ENCODE measurements around the gene OR12D3. TPM values are rescaled to one million over a fixed set of nuclear protein-coding genes. Genes with fewer than 3 reads are reported as not detected.

OR12D3 gene
- total and polyA plus RNA-seq, 10 of the 15 experiments (the other 5 are each of a cell fraction or from before 2014, with no cell fraction given), result not detected

- no peak overlapping the region for H3K27ac ChIP-seq (ENCODE audit: control insufficient read depth, insufficient read depth)
- BruUV-seq (replicated peaks), result no TSS peak
- no peaks in the 10 kb centered on the region for H3K4me1 ChIP-seq (ENCODE audit: control insufficient read depth, insufficient read depth, low read length)
- FAIRE-seq (no peak), DNase-seq (ENCODE audit: low read depth, low spot score) (no peak), ATAC-seq (no peak)
- H3K36me3 ChIP-seq (ENCODE audit: control insufficient read depth in 2 of 2, insufficient read depth in 2 of 2, low read length in 1 of 2), result no peaks in the 10 kb centered on the region
- ChIA-PET CTCF (no interaction called here), SMC1A (ENCODE audit: uncharacterized antibody, unreplicated experiment) (no interaction called here), POLR2A (no interaction called here), RAD21 (ENCODE audit: unreplicated experiment) (no interaction called here)
- H4K20me1 ChIP-seq (ENCODE audit: control insufficient read depth, insufficient read depth), result no peaks in the 10 kb centered on the region
- H3K79me2 ChIP-seq (ENCODE audit: control insufficient read depth, insufficient read depth, low read length), result no peaks in the 10 kb centered on the region
- no peaks in the 10 kb centered on the region for H3K27me3 ChIP-seq (replicated peaks in 1 of 2; ENCODE audit: control insufficient read depth in 2 of 2, insufficient read depth in 2 of 2, low read length in 1 of 2)
- H3K4me3 ChIP-seq, result no peak overlapping the region
- in situ Hi-C loops (cut with MboI) (no loop called here), intact Hi-C loops (cut with micrococcal nuclease; ENCODE audit: unreplicated experiment) (no loop called here)
- no peaks in the 10 kb centered on the region for H3K9me3 ChIP-seq (replicated peaks; ENCODE audit: control insufficient read depth, insufficient read depth, low read length)
- no peak overlapping the region for H3K4me2 ChIP-seq (ENCODE audit: control insufficient read depth, insufficient read depth)
- H3K9ac ChIP-seq (ENCODE audit: control insufficient read depth, insufficient read depth, low read length), result no peak overlapping the region
- H2AFZ ChIP-seq (ENCODE audit: control insufficient read depth, low read depth, low read length), result no peak overlapping the region
- TF ChIP-seq ELK1 (IDR thresholded peaks at IDR 0.05; ENCODE audit: low read depth, low read length) (no peak), CTCF (IDR thresholded peaks at IDR 0.05 in 2 of 3, conservative IDR thresholded peaks at IDR 0.05 in 1 of 3; ENCODE audit: control insufficient read depth in 2 of 3, extremely low read depth in 1 of 3, insufficient read depth in 1 of 3, low read depth in 3 of 3, low read length in 3 of 3) (peak in 1 of 3 experiments; percentile 15; a peak in 1 of 6 replicates), RAD21 (IDR thresholded peaks at IDR 0.05; ENCODE audit: insufficient read depth, low read depth, low read length) (peak; percentile 23; the same call in 1 of the 2 replicates), BMI1 (IDR thresholded peaks at IDR 0.05; ENCODE audit: borderline replicate concordance) (no peak), ZNF384 (IDR thresholded peaks at IDR 0.05; ENCODE audit: borderline replicate concordance, low read depth, low read length) (no peak)
- 0% methylated on average over 1 of the region's 1 CpG for WGBS (ENCODE audit: insufficient coverage, insufficient replicate concordance, low lambda C conversion rate, missing lambda C conversion rate)
These were observed 19.5 kb downstream of the OR12D3 start for GRCh38 chr6:29355603-29356002.
